HG03520 (cell line): Measurements from ENCODE around the gene FUT8.

Experiments
- ATAC-seq: cut with Tn5 transposase; IDR thresholded peaks from one replicate; pipeline ENCODE4 v1.9.1; 2021; ENCODE audit warnings: mild to moderate bottlenecking, moderate library complexity; ENCODE audit not compliant: unreplicated experiment

FUT8 gene

GRCh38 chr14:65753061-65753460, 340.5 kb downstream of the FUT8 start:
- ATAC-seq = no peak

DNA sequence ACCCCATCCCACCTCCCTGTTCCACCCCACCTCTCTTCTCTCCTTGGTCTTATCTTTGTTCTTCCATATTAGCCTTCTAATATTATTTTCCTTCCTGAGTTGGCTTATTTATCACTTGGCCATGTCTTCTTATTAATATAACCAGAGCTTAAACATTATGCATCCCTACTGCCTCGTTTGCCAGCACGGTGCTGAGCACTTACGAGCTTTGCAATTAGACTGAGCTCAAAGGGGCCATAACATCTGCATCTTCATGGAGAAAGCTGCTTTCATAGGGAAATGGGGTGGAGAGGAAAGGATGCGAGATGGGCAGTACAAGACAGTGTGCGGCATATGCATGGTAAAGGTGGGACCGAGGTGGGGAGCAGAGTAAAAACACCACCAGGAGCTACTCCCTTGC, 342.8 kb downstream of the FUT8 start:
- no peak for ATAC-seq

- ATAC-seq = no peak
Measured at GRCh38 chr14:65756880-65757279, 344.4 kb downstream of the FUT8 start.

DNA sequence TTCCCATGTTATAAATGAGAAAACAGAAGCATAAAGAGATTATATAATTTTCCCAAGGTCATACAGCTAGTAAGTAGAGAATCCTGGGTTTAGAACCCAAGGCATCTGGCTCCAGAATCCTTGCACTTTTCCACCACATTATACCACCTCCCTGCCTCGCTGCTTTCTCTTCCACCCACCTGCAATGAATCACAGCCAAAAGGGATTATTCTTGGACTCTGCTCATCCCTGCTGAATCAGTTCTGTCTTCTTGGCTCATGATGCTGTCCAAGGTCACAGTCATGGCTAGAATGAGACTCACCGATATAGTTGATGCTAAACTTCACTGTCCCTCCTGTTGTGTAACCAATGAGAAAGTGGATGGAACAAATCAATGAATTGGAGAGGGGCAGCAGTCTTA, 356.6 kb downstream of the FUT8 start:
- ATAC-seq = no peak

DNA sequence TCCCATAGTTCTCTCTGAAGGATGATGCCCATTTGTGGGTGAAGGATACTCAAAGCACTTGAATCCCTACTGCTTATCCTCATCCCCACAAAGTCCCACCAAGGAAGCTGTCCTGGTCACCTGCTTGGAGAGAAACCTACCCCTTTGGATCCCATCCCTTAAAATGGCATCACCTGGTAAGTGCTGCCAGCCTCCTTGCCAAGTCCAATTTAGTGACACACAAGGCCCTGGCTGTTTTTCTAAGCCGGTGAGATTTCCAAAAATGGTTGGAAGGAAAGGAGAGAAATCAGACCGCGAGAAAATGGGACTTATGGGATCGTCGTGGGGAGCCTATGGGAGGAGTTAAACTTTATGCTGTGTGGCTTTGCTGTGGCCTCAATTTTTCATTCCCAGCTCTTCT, 358.2 kb downstream of the FUT8 start:
- ATAC-seq = no peak

DNA sequence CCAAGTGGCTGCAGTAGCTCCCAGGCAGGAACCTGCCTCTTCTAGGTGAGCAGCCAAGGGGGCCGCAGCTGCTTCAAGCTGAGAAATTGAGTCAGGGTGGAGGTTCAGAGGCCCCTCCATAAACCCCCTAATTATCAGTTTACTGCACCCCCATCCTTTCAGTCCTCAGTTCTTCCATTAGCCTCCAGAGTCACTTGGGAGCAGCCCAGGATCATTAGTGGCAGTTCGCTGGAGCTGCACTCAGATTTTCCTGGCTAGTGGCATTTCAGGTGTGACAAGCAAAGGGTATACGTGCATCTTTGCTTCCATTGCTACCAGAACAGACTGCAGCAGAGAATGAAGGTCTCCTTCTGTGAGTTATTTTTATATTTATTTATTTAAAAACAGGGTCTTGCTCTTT, 358.7 kb downstream of the FUT8 start:
- no peak for ATAC-seq

- no peak for ATAC-seq
Measured at GRCh38 chr14:65772466-65772865, 359.9 kb downstream of the FUT8 start.

DNA sequence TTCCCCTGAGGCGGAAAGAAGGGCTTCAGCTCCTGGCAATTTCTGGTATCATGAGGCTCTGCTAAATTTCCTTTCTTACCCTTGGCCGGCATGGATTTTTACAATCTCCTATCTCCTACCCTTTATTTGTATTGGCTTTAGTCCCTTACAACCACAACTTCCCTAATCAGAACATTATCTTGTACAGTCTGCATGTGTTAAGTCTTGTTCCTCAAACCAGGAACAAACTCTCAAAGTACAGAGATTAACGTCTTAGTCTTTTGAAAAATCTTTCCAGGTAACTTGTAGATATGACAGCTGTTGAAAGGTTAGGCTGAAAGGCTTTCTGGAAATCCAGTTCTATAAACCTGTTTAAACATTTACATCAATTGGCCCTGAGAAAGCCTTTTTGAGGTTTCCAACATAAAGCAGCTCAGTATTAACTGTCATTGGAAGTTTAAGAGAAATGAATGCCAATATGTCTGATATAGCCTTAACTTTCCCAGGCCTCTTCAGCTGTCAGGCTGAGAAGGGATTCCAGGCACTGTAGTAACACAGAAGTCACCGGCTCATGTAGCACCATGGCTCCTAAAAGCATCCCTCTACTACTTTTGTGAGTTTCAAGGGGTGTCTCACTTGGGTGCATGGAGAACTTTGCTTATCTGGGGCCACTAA, 360.5 kb downstream of the FUT8 start:
- ATAC-seq = no peak

DNA sequence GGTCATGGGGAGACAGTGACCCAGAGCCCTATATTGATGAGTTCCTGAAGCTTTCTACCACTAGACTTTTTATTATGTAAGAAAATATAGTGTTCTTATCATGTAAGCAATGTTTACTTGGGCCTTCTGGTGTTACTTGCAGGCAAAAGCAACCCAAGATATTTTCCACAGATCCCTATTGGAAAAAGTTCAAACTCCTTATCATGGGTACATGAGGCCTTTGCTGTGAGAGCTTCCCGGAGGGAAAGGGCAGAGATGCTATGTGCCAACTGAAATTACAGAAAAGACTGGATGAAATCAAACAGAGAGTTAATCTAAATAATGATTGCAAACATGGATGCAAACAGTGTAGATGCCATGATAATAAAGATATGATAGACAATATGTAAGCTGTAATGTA, 361.5 kb downstream of the FUT8 start:
- ATAC-seq = no peak

DNA sequence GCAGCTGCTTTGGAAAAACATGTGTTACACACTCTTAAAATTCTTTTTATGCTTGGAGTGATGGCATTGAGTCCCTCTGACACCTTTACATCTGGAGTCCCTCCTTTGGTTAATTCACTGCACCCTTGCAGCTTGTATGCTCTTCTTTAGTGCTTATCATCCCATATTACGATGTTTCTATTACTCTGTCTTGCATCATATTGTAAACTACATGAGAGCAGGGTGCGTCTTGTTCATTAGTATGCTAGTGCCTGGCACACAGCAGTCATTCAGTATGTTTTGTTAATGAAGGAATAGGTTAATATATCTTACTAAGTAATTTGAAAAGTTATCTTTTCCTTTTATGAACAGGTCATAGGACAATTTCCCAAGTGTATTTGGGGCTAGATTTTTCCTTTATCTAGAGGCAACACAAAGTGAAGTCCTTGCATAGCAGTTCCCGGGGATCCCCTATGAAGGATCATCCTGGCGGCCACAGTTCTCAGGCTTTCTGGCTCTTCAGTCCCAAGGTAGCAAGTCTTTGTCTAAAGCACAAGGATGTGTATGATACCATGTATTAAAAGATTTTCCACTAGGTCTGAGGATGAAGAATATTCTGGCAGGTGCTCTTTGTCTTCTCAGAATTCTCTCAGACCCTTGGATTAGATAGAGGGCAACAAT, 363.8 kb downstream of the FUT8 start:
- no peak for ATAC-seq

DNA sequence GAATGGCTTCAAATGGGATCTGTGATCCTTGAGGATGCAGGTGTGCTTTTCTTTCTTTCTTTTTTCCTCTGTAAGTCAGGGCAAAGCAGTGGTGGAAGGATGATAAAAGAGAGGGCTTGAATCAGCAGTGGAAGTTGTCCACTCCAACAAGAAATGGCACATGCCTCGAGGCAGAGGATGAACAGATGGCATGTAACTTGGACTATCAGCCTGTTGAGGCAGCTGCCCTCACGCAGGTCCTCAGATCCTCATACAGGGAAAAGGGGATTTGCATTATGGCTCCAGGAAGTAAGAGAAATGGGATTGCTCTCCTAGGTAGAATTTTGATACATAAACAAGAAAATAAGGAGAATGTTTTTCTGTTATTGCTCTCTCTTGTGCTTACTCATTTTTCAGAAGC, 368.0 kb downstream of the FUT8 start:
- ATAC-seq = no peak

DNA sequence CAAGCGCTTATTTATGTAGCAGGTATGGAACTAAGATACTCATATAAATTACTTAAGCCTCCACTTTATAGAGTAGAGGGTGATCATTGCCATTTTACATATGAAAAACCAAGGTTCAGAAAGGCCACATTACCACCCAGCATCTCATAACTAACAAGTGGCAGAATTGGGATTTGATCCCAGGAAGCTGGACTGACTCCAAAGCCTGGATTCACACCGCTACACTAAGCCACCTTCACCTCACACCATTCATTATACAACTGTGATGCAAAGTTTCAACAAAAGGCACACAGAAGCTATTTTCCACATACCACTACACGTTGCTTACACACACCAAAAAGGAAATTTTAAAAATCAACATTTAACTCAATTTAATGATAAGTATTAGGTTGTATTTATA, 370.6 kb downstream of the FUT8 start:
- ATAC-seq = no peak

DNA sequence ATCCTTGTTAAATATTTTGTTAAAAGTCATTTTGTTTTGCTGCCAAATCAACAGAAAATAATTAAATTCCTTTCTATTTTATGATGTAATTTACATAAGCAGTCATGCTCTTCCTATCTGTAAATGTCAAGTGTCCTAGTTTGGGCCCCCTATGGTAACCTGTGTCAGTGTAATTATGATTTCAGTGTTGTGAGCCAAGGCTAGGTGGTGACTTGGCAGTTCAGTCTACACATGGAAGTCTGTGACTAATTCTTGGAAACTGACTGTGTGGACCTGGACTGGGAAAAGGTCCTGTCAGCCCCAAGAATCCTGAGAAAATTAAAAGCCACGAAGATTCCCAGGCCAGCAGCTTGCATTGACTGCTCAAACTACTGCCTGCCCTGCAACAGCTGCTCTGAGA, 371.0 kb downstream of the FUT8 start:
- no peak for ATAC-seq

GRCh38 chr14:65784574-65784973, 372.0 kb downstream of the FUT8 start:
- ATAC-seq = no peak

GRCh38 chr14:65787461-65787860, 374.9 kb downstream of the FUT8 start:
- no peak for ATAC-seq

DNA sequence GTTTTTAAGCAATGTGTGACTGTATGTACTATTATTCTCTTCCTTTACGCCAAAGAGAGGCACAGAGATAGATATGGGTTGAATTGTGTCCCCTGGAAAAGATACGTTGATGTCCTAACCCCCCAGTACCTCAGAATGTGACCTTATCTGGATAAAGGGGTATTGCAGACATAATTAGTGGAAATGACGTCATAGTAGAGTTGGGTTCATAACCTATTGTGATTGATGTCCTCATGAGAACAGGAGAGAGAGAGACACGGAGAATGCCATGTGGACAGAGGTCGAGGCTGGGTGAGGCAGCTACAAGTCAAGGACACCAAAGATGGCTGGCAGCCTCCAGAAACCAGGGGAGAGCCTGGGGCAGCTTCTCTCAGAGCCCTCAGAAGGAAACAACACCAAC, 376.3 kb downstream of the FUT8 start:
- no peak for ATAC-seq

DNA sequence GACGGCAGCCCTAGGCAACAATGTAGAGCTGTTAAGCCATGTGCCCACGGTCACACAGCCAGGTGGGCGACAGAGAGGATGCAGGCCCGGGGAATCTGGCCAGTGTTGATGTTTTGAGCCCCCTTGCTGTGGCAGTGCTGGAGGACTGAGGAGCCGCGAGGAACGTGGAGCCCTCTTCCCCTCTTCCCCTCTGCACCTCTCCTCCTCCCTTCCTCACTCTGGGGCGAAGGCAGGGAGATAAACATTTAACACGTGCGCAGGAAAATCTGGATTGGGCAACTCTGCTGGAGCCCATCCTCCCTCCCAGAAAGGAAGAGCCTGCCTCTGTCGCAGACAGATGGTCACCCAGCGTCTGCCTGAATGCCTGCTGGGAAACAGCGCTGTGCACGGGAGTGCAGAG, 376.8 kb downstream of the FUT8 start:
- no peak for ATAC-seq

GRCh38 chr14:65790172-65790815, 377.8 kb downstream of the FUT8 start:
- ATAC-seq = no peak

GRCh38 chr14:65791191-65791981, 378.9 kb downstream of the FUT8 start:
- ATAC-seq = no peak

GRCh38 chr14:65792208-65792905, 379.8 kb downstream of the FUT8 start:
- no peak for ATAC-seq
